ENCODE data around the gene PLOD3.

The PLOD3 gene

DNA sequence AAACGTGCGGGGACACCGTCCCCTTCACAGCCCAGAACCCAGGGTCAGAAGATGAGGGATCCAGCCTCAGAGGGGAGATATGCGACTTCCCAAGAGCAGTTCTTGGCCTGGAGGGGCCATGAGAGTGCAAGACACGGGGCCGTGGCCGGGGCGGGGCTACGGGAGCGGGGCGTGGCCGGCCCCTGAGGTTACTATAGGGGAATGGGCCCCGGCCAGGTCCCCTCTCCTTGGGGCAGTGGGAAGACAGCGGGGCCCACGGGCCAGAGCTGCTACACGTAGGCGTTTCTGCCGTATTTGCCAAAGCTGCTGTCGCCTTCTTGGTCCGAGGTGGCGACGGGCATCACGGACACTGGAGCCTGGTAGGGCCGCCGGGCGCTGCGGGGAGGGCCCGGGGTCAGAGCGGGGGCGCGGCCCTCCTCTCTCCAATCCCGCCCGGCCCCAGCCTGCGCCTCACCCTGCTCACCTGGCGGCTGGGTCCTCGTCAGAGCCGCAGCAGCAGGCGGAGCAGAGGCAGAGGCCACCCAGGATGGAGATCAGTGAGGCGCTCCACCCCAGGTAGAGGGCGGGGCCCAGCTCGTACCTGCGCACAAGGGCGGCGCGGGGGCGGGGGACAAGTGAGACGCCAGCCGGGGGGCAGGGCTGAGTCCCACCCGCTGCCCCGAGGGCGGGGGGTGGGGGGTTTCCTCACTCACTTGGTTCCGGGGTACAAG, 14.9 kb upstream of the PLOD3 start:
- Histone ChIP-seq H2AFZ (ENCODE audit: low read length) (no peak overlapping the region), H3K9ac (ENCODE audit: low read length) (no peak overlapping the region), H3K4me3 (ENCODE audit: low read depth, low read length, poor library complexity, severe bottlenecking) (no peak overlapping the region), H3K4me1 (ENCODE audit: insufficient read depth, low read length, severe bottlenecking) (peaks cover 10% of the 10 kb centered on the region), H4K20me1 (ENCODE audit: insufficient read depth, low read length) (no peaks in the 10 kb centered on the region), H3K4me2 (ENCODE audit: low read length) (no peak overlapping the region), H3K9me2 (ENCODE audit: low read depth, low read length) (no peaks in the 10 kb centered on the region), H3K79me2 (ENCODE audit: insufficient read depth, low read length) (no peaks in the 10 kb centered on the region), H3K36me3 (ENCODE audit: insufficient read depth, low read length) (peaks cover 12% of the 10 kb centered on the region), H3K9me3 (ENCODE audit: low read length) (no peaks in the 10 kb centered on the region), H3F3A (ENCODE audit: insufficient read depth, low read length) (no peaks in the 10 kb centered on the region), H3K27ac (ENCODE audit: low read depth, low read length, poor library complexity, severe bottlenecking) (no peak overlapping the region), H3K27me3 (ENCODE audit: insufficient read depth, low read length) (no peaks in the 10 kb centered on the region)
- no peak for TF ChIP-seq EZH2 (IDR thresholded peaks at IDR 0.05; ENCODE audit: borderline replicate concordance, low read length)
- TF ChIP-seq, protein P1, sequence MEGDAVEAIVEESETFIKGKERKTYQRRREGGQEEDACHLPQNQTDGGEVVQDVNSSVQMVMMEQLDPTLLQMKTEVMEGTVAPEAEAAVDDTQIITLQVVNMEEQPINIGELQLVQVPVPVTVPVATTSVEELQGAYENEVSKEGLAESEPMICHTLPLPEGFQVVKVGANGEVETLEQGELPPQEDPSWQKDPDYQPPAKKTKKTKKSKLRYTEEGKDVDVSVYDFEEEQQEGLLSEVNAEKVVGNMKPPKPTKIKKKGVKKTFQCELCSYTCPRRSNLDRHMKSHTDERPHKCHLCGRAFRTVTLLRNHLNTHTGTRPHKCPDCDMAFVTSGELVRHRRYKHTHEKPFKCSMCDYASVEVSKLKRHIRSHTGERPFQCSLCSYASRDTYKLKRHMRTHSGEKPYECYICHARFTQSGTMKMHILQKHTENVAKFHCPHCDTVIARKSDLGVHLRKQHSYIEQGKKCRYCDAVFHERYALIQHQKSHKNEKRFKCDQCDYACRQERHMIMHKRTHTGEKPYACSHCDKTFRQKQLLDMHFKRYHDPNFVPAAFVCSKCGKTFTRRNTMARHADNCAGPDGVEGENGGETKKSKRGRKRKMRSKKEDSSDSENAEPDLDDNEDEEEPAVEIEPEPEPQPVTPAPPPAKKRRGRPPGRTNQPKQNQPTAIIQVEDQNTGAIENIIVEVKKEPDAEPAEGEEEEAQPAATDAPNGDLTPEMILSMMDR (IDR thresholded peaks at IDR 0.05; ENCODE audit: low read length) = no peak

DNA sequence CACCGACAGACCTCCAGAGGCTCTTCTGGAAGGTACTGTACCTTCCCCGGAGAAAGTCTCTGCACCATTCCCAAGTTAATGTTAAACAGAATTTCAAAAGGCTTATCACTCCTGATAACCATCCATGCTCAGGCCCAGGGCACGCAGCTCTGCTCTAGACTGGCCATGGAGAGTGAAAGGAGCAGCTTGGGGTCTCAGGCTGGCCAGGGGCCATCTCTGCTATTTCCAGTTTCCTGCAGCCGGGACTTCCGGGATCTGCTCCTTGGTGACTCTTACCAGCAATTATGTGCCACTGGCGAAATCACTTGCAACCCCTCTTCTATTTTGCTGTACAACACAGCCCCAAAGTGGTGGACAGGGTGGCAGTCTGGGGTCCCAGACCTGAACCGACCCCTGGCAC, 14.3 kb upstream of the PLOD3 start:
- Histone ChIP-seq H3K36me3 (ENCODE audit: insufficient read depth, low read length) (peaks cover 14% of the 10 kb centered on the region), H3K4me2 (ENCODE audit: low read length) (no peak overlapping the region), H3K9me3 (ENCODE audit: low read length) (no peaks in the 10 kb centered on the region), H3K79me2 (ENCODE audit: insufficient read depth, low read length) (no peaks in the 10 kb centered on the region), H3K4me3 (ENCODE audit: low read depth, low read length, poor library complexity, severe bottlenecking) (no peak overlapping the region), H3K9ac (ENCODE audit: low read length) (no peak overlapping the region), H3K27ac (ENCODE audit: low read depth, low read length, poor library complexity, severe bottlenecking) (no peak overlapping the region), H3K27me3 (ENCODE audit: insufficient read depth, low read length) (no peaks in the 10 kb centered on the region), H3K9me2 (ENCODE audit: low read depth, low read length) (no peaks in the 10 kb centered on the region), H4K20me1 (ENCODE audit: insufficient read depth, low read length) (no peaks in the 10 kb centered on the region), H3F3A (ENCODE audit: insufficient read depth, low read length) (no peaks in the 10 kb centered on the region), H3K4me1 (ENCODE audit: insufficient read depth, low read length, severe bottlenecking) (peaks cover 10% of the 10 kb centered on the region), H2AFZ (ENCODE audit: low read length) (no peak overlapping the region)
- TF ChIP-seq, protein P1 (IDR thresholded peaks at IDR 0.05; ENCODE audit: low read length) = no peak
- no peak for TF ChIP-seq EZH2 (IDR thresholded peaks at IDR 0.05; ENCODE audit: borderline replicate concordance, low read length)

DNA sequence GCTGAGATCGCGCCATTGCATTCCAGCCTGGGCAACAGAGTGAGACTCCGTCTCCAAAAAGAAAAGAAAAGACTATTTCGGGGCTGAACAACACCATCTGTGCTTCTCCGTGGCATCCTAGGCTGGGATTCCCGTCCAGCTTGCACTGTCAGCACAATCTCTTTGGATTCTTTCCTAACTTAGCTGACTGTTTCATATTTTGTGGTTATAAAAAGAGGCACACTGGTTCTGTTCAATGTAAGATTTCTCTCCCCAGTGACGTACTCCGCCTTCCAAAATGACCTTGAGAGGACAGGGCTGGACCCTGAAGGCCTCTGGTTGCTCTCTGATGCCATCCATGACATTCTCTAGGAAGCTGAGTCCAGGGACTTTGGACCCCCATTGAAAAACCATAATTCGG, 9.3 kb upstream of the PLOD3 start:
- Histone ChIP-seq H3K4me2 (ENCODE audit: low read length) (no peak overlapping the region), H3K27ac (ENCODE audit: low read depth, low read length, poor library complexity, severe bottlenecking) (no peak overlapping the region), H3F3A (ENCODE audit: insufficient read depth, low read length) (no peaks in the 10 kb centered on the region), H4K20me1 (ENCODE audit: insufficient read depth, low read length) (no peaks in the 10 kb centered on the region), H3K4me1 (ENCODE audit: insufficient read depth, low read length, severe bottlenecking) (peaks cover 10% of the 10 kb centered on the region), H2AFZ (ENCODE audit: low read length) (no peak overlapping the region), H3K27me3 (ENCODE audit: insufficient read depth, low read length) (no peaks in the 10 kb centered on the region), H3K9ac (ENCODE audit: low read length) (no peak overlapping the region), H3K36me3 (ENCODE audit: insufficient read depth, low read length) (peaks cover 48% of the 10 kb centered on the region), H3K9me3 (ENCODE audit: low read length) (no peaks in the 10 kb centered on the region), H3K9me2 (ENCODE audit: low read depth, low read length) (no peaks in the 10 kb centered on the region), H3K4me3 (ENCODE audit: low read depth, low read length, poor library complexity, severe bottlenecking) (no peak overlapping the region), H3K79me2 (ENCODE audit: insufficient read depth, low read length) (no peaks in the 10 kb centered on the region)
- TF ChIP-seq, protein P1 (IDR thresholded peaks at IDR 0.05; ENCODE audit: low read length) = no peak
- no peak for TF ChIP-seq EZH2 (IDR thresholded peaks at IDR 0.05; ENCODE audit: borderline replicate concordance, low read length)
